ENCODE results near the gene KCTD16. TPM values are rescaled to one million over a fixed set of nuclear protein-coding genes. Genes with fewer than 3 reads are reported as not detected.

Gene KCTD16
- total RNA-seq, 1 experiment from 2014 or later = 0.64 TPM

GRCh38 chr5:144403058-144403457, 232.4 kb downstream of the KCTD16 start:
- H2AFZ ChIP-seq (ENCODE audit: low read depth, low read length, poor library complexity, severe bottlenecking) = no peak overlapping the region
- ChIA-PET RAD21 (ENCODE audit: low non-redundant PET in 1 of 2, low total read pairs in 2 of 2, uncharacterized antibody in 2 of 2, unreplicated experiment in 2 of 2) (no interaction called here), POLR2A (no interaction called here), CTCF (no interaction called here)
- no peak overlapping the region for H3K9ac ChIP-seq (ENCODE audit: low read length)
- no peaks in the 10 kb centered on the region for H3K79me2 ChIP-seq (ENCODE audit: insufficient read depth, low read length)
- peaks cover 16% of the 10 kb centered on the region; the same call in 1 of the 2 replicates for H3K27me3 ChIP-seq (ENCODE audit: insufficient read depth, low read length)
- H3K4me3 ChIP-seq (replicated peaks in 1 of 2; ENCODE audit: low read depth in 1 of 2, low read length in 2 of 2) = no peak overlapping the region
- no peaks in the 10 kb centered on the region for H3K4me1 ChIP-seq (ENCODE audit: control insufficient read depth in 1 of 2, insufficient read depth in 2 of 2, low read length in 2 of 2)
- no peak for TF ChIP-seq EGR1 (IDR thresholded peaks at IDR 0.05; ENCODE audit: low read depth)
- no peak for TF ChIP-seq ZBTB33 (IDR thresholded peaks at IDR 0.05; ENCODE audit: extremely low read depth, insufficient replicate concordance, low read length)
- TF ChIP-seq SP1 (IDR thresholded peaks at IDR 0.05; ENCODE audit: low read depth) = no peak
- TF ChIP-seq EZH2 (IDR thresholded peaks at IDR 0.05) = no peak
- no peak for TF ChIP-seq YY1 (IDR thresholded peaks at IDR 0.05; ENCODE audit: extremely low read depth, insufficient replicate concordance, low read depth, low read length)
- TF ChIP-seq CEBPB (IDR thresholded peaks at IDR 0.05; ENCODE audit: low read depth) = no peak
- no peak for TF ChIP-seq ZFX (IDR thresholded peaks at IDR 0.05)
- no peak for TF ChIP-seq POLR2AphosphoS5 (IDR thresholded peaks at IDR 0.05; ENCODE audit: low read depth, low read length)
- TF ChIP-seq ZNF274 (IDR thresholded peaks at IDR 0.05; ENCODE audit: low read depth, low read length) = no peak
- TF ChIP-seq TCF7L2 (IDR thresholded peaks at IDR 0.05; ENCODE audit: borderline replicate concordance, extremely low read depth, insufficient read depth, insufficient read length) = no peak
- TF ChIP-seq MAX (IDR thresholded peaks at IDR 0.05) = no peak
- TF ChIP-seq SRF (IDR thresholded peaks at IDR 0.05; ENCODE audit: low read depth) = no peak
- no peak for TF ChIP-seq CTCF (IDR thresholded peaks at IDR 0.05 in 2 of 3, conservative IDR thresholded peaks at IDR 0.05 in 1 of 3; ENCODE audit: borderline replicate concordance in 1 of 3, insufficient read depth in 1 of 3, low read depth in 2 of 3, low read length in 2 of 3)
- TF ChIP-seq RAD21 (IDR thresholded peaks at IDR 0.05; ENCODE audit: low read depth) = no peak
- intact Hi-C loops (cut with micrococcal nuclease) = no loop called here
- no peak overlapping the region for H3K4me2 ChIP-seq (ENCODE audit: low read length)
- BruUV-seq (replicated peaks) = no TSS peak
- no peaks in the 10 kb centered on the region for H3K9me2 ChIP-seq (ENCODE audit: insufficient read depth)
- DNase-seq (ENCODE audit: low read depth, low spot score) = no peak
- H3K36me3 ChIP-seq (ENCODE audit: control insufficient read depth in 1 of 2, insufficient read depth in 2 of 2, low read length in 2 of 2) = no peaks in the 10 kb centered on the region
- H3K9me3 ChIP-seq (ENCODE audit: control insufficient read depth in 1 of 2, insufficient read depth in 1 of 2, low read depth in 1 of 2, low read length in 2 of 2) = no peaks in the 10 kb centered on the region
- no peak overlapping the region for H3K27ac ChIP-seq (ENCODE audit: low read depth, low read length)
- ATAC-seq = no peak
- no peaks in the 10 kb centered on the region; the same call in 1 of the 2 replicates for H4K20me1 ChIP-seq (ENCODE audit: insufficient read depth)

Data from HCT116 (cell line).